IgD-negative memory B cell (primary cell): Measurements from ENCODE around the gene MYO1G. TPM values are rescaled to one million over a fixed set of nuclear protein-coding genes. Genes with fewer than 3 reads are reported as not detected.

Experiments used
- H3K27ac Mint-ChIP-seq, 3 donors: one replicate each; pipeline ENCODE4 v1.8.0; 2020 to 2022; ENCODE audit warnings: mild to moderate bottlenecking in 3 of 3, mixed read lengths in 3 of 3, moderate library complexity in 1 of 3
- H3K27me3 Mint-ChIP-seq: one replicate; pipeline ENCODE4 v1.8.0; 2021; ENCODE audit warnings: mixed read lengths
- H3K36me3 Mint-ChIP-seq: one replicate; pipeline ENCODE4 v1.8.0; 2020; ENCODE audit warnings: mild to moderate bottlenecking, mixed read lengths
- H3K4me1 Mint-ChIP-seq, 3 donors: one replicate each; pipeline ENCODE4 v1.8.0; 2020 to 2022; ENCODE audit warnings: mixed read lengths in 3 of 3, mild to moderate bottlenecking in 1 of 3
- H3K4me3 Mint-ChIP-seq, 4 donors: one replicate each; pipeline ENCODE4 v1.8.0; 2020 to 2022; ENCODE audit warnings: mild to moderate bottlenecking in 4 of 4, mixed read lengths in 4 of 4, moderate library complexity in 3 of 4
- H3K9me3 Mint-ChIP-seq, 3 donors: one replicate each; pipeline ENCODE4 v1.8.0; 2020 to 2021; ENCODE audit warnings: mixed read lengths in 3 of 3, mild to moderate bottlenecking in 1 of 3
- polyA plus RNA-seq: library from polyadenylated mRNA; unstranded; fragments of 300-500 nt; fragmentation: Illumina TruSeq; gene quantifications from one replicate; pipeline ENCODE4 v1.2.3, GENCODE V29; 2021

Gene MYO1G
- polyA plus RNA-seq, 1 donor from 2014 or later = 167 TPM

- Mint-ChIP-seq H3K4me3 (no peak overlapping the region), H3K4me1 (peaks cover 1 to 4% (median 4%) of the 10 kb centered on the region in 3 donors), H3K27me3 (no peaks in the 10 kb centered on the region), H3K36me3 (no peaks in the 10 kb centered on the region), H3K9me3 (no peaks in the 10 kb centered on the region), H3K27ac (no peak overlapping the region)
Measured at GRCh38 chr7:44969701-44970522, 8.9 kb downstream of the MYO1G start.

- no peaks in the 10 kb centered on the region for H3K36me3 Mint-ChIP-seq
- H3K27ac Mint-ChIP-seq = no peak overlapping the region
- H3K27me3 Mint-ChIP-seq = no peaks in the 10 kb centered on the region
- H3K4me1 Mint-ChIP-seq = peaks cover 1 to 4% (median 4%) of the 10 kb centered on the region in 3 donors
- H3K9me3 Mint-ChIP-seq = no peaks in the 10 kb centered on the region
- H3K4me3 Mint-ChIP-seq = no peak overlapping the region
Measured at GRCh38 chr7:44969049-44969700, 9.6 kb downstream of the MYO1G start.

- Mint-ChIP-seq H3K36me3 (no peaks in the 10 kb centered on the region), H3K9me3 (no peaks in the 10 kb centered on the region), H3K4me3 (no peak overlapping the region), H3K4me1 (peaks cover 1 to 4% (median 4%) of the 10 kb centered on the region in 3 donors), H3K27me3 (no peaks in the 10 kb centered on the region), H3K27ac (peak overlapping the region; percentile 80 to 84 (median 81))
Measured at GRCh38 chr7:44967571-44968446, 11.0 kb downstream of the MYO1G start.

GRCh38 chr7:44966731-44967538, 11.9 kb downstream of the MYO1G start:
- Mint-ChIP-seq H3K4me3 (no peak overlapping the region), H3K27me3 (no peaks in the 10 kb centered on the region), H3K27ac (peak overlapping the region in 1 of 3 donors; percentile 81), H3K4me1 (peaks cover 1 to 4% (median 4%) of the 10 kb centered on the region in 3 donors), H3K36me3 (no peaks in the 10 kb centered on the region), H3K9me3 (no peaks in the 10 kb centered on the region)

- no peaks in the 10 kb centered on the region for H3K27me3 Mint-ChIP-seq
- H3K36me3 Mint-ChIP-seq = no peaks in the 10 kb centered on the region
- no peak overlapping the region for H3K4me3 Mint-ChIP-seq
- H3K27ac Mint-ChIP-seq = peak overlapping the region in 1 of 3 donors; percentile 76
- no peaks in the 10 kb centered on the region for H3K9me3 Mint-ChIP-seq
- peaks cover 1 to 4% (median 4%) of the 10 kb centered on the region in 3 donors for H3K4me1 Mint-ChIP-seq
Measured at GRCh38 chr7:44965937-44966730, 12.7 kb downstream of the MYO1G start.

GRCh38 chr7:44965441-44965903, 13.3 kb downstream of the MYO1G start:
- Mint-ChIP-seq H3K27ac (peak overlapping the region in 1 of 3 donors; percentile 76), H3K36me3 (peaks cover under 1% of the 10 kb centered on the region), H3K27me3 (no peaks in the 10 kb centered on the region), H3K4me3 (peak overlapping the region in 1 of 4 donors; percentile 70), H3K9me3 (no peaks in the 10 kb centered on the region), H3K4me1 (peaks cover 1 to 4% (median 4%) of the 10 kb centered on the region in 3 donors)

- Mint-ChIP-seq H3K27ac (peak overlapping the region in 1 of 3 donors; percentile 64), H3K9me3 (no peaks in the 10 kb centered on the region), H3K4me3 (peak overlapping the region in 1 of 4 donors; percentile 70), H3K27me3 (no peaks in the 10 kb centered on the region), H3K4me1 (peaks cover 2 to 4% (median 4%) of the 10 kb centered on the region in 3 donors), H3K36me3 (peaks cover 1% of the 10 kb centered on the region)
Measured at GRCh38 chr7:44964831-44965440, 13.9 kb downstream of the MYO1G start.

GRCh38 chr7:44964384-44964830, 14.4 kb downstream of the MYO1G start:
- H3K27ac Mint-ChIP-seq = peak overlapping the region in 2 of 3 donors; percentile 64
- peaks cover 1% of the 10 kb centered on the region for H3K36me3 Mint-ChIP-seq
- no peak overlapping the region for H3K4me3 Mint-ChIP-seq
- no peaks in the 10 kb centered on the region for H3K9me3 Mint-ChIP-seq
- H3K4me1 Mint-ChIP-seq = peaks cover 4 to 7% (median 4%) of the 10 kb centered on the region in 3 donors
- H3K27me3 Mint-ChIP-seq = no peaks in the 10 kb centered on the region

GRCh38 chr7:44963364-44964290, 15.2 kb downstream of the MYO1G start:
- Mint-ChIP-seq H3K27ac (peak overlapping the region in 2 of 3 donors; percentile 64), H3K9me3 (no peaks in the 10 kb centered on the region), H3K4me3 (no peak overlapping the region), H3K27me3 (no peaks in the 10 kb centered on the region), H3K4me1 (peaks cover 5 to 13% (median 9%) of the 10 kb centered on the region in 3 donors), H3K36me3 (peaks cover 1% of the 10 kb centered on the region)

- Mint-ChIP-seq H3K9me3 (no peaks in the 10 kb centered on the region), H3K36me3 (peaks cover 1% of the 10 kb centered on the region), H3K4me1 (peaks cover 3 to 16% (median 6%) of the 10 kb centered on the region in 3 donors), H3K27ac (no peak overlapping the region), H3K4me3 (no peak overlapping the region), H3K27me3 (no peaks in the 10 kb centered on the region)
Measured at GRCh38 chr7:44962483-44963251, 16.1 kb downstream of the MYO1G start.

- Mint-ChIP-seq H3K4me3 (no peak overlapping the region), H3K27me3 (no peaks in the 10 kb centered on the region), H3K4me1 (peaks cover 3 to 16% (median 6%) of the 10 kb centered on the region in 3 donors), H3K27ac (no peak overlapping the region), H3K9me3 (no peaks in the 10 kb centered on the region), H3K36me3 (peaks cover 1% of the 10 kb centered on the region)
Measured at GRCh38 chr7:44961844-44962482, 16.9 kb downstream of the MYO1G start.
